Body of pancreas (tissue), 4 donors: ENCODE results near the gene KIF3B.

ENCODE experiments used
- CTCF ChIP-seq, 7 experiments: fragments of 450-650 bp in 4 of 7; fragments of 200-600 bp in 3 of 7; sonication (generic) in 3 of 7; IDR thresholded peaks; one replicate each; pipeline ENCODE4 v1.5.1; 2016 to 2019; ENCODE audit warnings: antibody characterized with exemption in 7 of 7
- POLR2A ChIP-seq, 3 donors: fragments of 450-650 bp; IDR thresholded peaks; one replicate each; pipeline ENCODE4 v1.6.1; 2016; ENCODE audit warnings: antibody characterized with exemption in 3 of 3, mild to moderate bottlenecking in 2 of 3

GRCh38 chr20:32370897-32371296, 93.4 kb downstream of the KIF3B start:
- TF ChIP-seq POLR2A (IDR thresholded peaks at IDR 0.05) (no peak), CTCF (IDR thresholded peaks at IDR 0.05) (no peak)
